GM19395 (cell line): ENCODE measurements around the gene POLR2H.
A peak's percentile ranks its signal among the peaks of the same experiment; 100 is the strongest.

ENCODE experiments used
- ATAC-seq: cut with Tn5 transposase; IDR thresholded peaks from one replicate; pipeline ENCODE4 v1.9.1; 2021; ENCODE audit warnings: mild to moderate bottlenecking, moderate library complexity; ENCODE audit not compliant: unreplicated experiment

The POLR2H gene

GRCh38 chr3:184368586-184369183 lies 7.2 kb downstream of the POLR2H start:
- no peak for ATAC-seq

GRCh38 chr3:184371570-184372018 lies 10.1 kb downstream of the POLR2H start:
- peak; percentile 73 for ATAC-seq

- no peak for ATAC-seq
Observed at GRCh38 chr3:184372296-184372821, 10.8 kb downstream of the POLR2H start.

- ATAC-seq = no peak
Observed at GRCh38 chr3:184372911-184373310, 11.4 kb downstream of the POLR2H start.

DNA sequence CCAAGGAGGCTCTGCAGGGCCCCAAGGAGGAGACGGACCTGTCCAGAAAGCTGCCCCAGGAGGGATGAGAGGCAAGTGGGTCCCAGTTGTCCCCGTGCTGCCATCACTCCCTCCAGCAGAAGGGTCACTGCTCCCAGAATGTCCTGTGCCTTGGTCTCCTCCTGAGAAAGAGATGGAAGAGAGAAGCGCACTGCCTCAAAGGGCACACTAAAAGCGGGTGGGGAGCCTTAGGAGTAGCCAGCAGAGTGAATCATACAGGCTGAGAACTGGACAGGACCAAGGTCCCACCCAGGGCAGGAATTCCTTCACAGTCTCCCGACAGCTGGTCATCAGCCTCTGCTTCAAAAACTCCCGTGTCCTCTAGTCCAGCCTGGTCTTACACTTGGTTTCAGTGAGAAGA lies 11.9 kb downstream of the POLR2H start:
- ATAC-seq = no peak

DNA sequence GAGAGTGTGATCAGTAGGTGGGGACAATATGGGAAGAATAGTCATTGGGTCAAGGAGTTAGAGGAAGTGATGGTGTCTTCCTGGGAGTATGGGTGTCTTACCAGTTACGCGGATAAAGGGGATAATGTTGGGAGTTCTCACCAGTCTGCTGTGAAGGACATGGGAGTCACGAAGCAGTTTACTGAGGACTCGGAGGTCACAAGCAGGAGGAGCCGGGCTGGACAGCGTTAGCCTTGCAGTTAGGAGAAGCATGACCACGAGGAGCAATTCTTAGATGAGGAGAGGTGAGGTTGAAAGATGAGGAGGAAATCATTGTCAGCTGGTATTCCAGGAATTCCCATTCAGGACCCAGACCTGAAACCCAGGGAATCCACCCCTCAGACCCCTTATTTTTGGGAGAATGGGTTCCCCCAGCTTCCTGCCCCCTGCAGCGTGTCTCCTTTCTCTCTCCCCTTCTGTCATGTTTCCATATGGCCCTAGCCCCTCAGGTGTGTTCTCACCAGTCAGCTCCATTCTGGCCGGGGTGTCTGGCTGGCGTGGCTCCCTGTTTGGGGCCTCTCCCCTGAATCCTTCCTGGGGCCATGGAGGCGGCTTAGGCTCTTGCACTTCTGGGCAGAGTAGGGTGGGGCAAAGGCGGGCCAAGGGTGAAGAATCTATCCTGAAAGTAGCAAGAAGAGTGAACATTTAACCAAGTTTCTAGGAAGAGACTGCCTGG lies 14.4 kb downstream of the POLR2H start:
- ATAC-seq = no peak

- no peak for ATAC-seq
Observed at GRCh38 chr3:184377374-184377773, 15.9 kb downstream of the POLR2H start.

GRCh38 chr3:184377882-184378445 lies 16.5 kb downstream of the POLR2H start, which contains the start of gene THPO:
Gene THPO, minus strand, starts transcription at chr3:184378207. Its CDS starts 1,948 bp downstream, at chr3:184376259.
- no peak for ATAC-seq

DNA sequence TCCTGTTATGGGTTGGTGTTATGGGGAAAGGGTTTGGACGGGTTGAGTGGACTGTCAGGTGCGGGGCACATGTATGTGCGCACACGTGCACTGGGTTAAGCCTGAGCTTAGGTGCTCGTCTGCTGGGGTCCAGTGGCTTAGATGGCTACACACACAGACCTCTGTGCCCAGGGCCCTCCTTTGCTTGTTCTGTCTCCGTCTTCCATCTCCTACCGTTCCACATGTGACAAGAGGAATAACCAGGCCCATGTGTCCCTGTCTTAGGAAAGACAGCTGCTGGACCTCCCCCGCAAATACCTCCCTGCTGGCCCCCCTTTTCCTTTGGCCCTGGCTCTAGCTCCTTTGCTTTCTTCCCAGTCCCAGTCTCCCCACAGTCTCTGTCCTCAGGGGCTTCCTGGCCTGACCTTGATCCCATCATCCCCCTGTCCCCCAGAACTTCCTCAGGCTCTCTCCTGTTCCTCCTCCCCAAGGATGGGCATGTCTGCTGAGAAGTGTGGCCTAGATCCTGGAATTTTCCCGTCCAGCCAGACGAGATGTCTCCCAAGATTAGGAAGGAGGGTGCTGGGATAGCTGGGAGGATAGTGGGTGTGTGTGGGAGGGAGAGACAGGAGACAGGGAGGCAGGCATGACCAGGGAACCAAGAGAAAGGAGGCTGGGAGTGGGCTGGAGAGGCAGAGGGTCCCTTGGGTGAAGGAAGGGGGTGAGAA lies 17.3 kb downstream of the POLR2H start:
- ATAC-seq = no peak

DNA sequence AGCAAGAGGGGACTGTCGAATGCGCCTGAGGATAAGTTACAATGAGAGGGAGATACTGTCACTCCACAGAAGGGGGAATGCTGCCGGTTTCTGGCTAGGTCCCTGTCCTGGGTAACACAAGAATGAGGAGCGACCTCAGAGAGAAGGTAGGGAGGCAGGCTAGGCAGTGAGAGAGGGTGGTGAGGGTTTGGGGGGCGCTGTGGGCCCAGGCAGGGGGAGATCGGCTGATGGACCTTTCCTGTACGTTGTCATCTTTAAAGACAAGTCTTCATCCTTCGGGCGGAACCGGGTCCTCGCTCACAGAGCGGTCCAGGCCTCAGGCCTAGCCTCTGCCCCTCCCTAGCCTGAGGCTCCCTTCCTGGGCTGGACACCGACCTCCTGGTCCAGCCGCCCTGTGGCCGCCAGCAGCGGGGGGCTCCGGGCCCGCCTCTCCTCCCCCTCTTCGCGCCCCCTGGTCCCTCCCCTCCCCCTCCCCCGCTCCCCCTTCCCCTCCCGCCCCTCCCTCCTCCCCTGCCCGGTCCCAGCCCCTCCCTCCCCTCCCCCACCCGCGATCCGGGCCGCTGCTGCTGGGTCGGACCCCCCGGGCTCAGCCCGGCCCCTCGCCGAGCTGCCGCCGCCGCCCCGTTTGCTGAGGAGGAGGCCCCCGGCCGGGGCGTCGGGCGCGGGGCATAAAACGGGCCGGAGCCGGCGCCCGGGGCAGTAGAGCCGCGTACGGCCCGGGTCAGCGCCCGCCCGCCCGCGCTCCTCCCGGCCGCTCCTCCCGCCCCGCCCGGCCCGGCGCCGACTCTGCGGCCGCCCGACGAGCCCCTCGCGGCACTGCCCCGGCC lies 18.1 kb downstream of the POLR2H start, which contains the start of gene CHRD:
Gene CHRD (plus strand): TSS at position 697 of the 827 bp plus-strand sequence. CDS start 265 bp downstream, outside the sequence.
- no peak for ATAC-seq

GRCh38 chr3:184380185-184380626 lies 18.7 kb downstream of the POLR2H start:
- no peak for ATAC-seq

GRCh38 chr3:184380627-184381260 lies 19.2 kb downstream of the POLR2H start:
- ATAC-seq = no peak

DNA sequence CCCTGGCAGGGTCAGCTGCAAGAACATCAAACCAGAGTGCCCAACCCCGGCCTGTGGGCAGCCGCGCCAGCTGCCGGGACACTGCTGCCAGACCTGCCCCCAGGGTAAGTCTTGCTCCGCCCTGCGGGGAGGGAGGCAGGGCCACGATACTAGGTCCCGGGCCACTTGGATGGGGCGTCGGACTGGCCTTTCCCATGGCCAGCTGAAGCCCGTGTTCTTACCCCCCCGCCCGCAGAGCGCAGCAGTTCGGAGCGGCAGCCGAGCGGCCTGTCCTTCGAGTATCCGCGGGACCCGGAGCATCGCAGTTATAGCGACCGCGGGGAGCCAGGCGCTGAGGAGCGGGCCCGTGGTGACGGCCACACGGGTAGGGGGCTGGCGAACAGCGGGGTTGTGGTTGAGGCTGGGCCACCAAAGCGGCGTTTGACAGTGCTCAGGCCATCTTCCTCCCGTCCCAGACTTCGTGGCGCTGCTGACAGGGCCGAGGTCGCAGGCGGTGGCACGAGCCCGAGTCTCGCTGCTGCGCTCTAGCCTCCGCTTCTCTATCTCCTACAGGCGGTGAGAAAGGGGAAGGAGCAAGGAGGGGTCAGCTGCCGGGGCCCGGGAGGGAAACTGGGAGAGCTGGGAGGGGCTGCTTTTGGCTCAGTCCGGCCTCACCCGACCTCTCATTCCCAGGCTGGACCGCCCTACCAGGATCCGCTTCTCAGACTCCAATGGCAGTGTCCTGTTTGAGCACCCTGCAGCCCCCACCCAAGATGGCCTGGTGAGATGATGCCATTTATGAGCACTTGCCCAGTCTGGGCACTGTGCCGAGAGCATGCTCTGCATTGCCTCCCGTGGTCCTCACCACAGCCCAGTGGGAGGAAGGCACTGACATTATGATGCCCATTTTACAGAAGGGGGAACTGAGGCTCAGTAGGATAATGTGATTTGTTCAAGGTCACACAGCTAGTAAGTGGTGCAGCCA lies 20.0 kb downstream of the POLR2H start:
- ATAC-seq = no peak

DNA sequence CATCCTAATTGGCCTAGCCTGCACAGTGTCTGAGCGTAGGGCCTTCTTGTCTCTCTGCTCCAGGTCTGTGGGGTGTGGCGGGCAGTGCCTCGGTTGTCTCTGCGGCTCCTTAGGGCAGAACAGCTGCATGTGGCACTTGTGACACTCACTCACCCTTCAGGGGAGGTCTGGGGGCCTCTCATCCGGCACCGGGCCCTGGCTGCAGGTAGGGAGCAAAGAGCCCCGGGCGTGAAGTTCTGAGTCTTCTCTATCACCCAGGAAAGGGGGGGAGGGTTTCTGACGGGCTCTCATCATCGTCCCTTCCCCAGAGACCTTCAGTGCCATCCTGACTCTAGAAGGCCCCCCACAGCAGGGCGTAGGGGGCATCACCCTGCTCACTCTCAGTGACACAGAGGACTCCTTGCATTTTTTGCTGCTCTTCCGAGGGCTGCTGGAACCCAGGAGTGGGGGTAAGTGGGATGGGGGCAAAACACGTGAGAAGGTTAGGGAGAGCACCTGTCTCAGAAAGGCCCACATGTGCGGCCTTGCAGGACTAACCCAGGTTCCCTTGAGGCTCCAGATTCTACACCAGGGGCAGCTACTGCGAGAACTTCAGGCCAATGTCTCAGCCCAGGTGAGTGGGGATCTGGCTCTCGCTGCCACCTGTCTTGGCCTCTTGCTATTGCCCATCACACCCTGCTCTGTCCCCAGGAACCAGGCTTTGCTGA lies 21.0 kb downstream of the POLR2H start:
- no peak for ATAC-seq

DNA sequence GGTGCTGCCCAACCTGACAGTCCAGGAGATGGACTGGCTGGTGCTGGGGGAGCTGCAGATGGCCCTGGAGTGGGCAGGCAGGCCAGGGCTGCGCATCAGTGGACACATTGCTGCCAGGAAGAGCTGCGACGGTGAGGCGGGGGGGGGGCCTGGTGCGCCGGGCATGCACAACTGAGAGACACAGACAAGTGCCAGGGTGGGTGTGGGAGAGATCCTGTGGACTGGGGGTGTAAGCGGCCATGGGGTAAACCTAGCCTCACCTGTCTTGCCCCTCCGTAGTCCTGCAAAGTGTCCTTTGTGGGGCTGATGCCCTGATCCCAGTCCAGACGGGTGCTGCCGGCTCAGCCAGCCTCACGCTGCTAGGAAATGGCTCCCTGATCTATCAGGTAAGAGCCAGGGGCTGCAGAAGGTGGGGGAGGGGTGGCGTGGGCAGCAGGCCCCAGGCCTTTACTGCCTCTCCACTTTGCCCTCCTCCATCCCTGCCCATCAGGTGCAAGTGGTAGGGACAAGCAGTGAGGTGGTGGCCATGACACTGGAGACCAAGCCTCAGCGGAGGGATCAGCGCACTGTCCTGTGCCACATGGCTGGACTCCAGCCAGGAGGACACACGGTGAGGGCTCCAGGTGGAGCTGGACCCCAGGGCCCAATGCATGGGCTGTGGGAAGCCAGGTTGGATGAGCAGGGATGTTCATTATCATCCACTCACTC lies 21.7 kb downstream of the POLR2H start:
- ATAC-seq = no peak

- ATAC-seq = no peak
Observed at GRCh38 chr3:184384342-184384741, 22.8 kb downstream of the POLR2H start.

DNA sequence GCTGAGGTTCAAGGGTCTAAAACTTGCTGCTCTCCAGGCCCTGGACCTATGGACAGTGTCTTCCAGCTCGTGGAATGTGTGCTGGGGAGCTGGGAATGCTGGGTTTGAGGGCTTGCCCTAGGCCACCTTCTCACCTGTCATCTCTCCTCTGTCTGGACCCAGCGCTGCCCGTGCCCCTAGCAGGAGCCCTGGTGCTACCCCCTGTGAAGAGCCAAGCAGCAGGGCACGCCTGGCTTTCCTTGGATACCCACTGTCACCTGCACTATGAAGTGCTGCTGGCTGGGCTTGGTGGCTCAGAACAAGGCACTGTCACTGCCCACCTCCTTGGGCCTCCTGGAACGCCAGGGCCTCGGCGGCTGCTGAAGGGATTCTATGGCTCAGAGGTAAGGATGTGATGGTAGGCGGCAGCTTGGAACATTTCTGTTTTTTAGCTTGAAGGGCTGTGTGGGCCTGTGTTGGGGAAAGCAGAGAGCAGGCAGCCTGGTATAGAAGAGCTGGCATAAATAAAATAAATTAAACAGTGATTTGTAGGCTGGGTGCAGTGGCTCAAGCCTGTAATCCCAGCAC lies 23.4 kb downstream of the POLR2H start:
- ATAC-seq = no peak
